MV-4-11 (cell line): Measurements from ENCODE around the gene C1QTNF4.
"Not testable (repeated sequence)": the region's sequence is repeated elsewhere in the genome, so short reads cannot be mapped to it uniquely, and the experiment has no call there.

Experiments used
- DNase-seq: peaks from one replicate; lab custom pipeline; 2025; lab: John Stamatoyannopoulos, UW

Gene C1QTNF4

DNA sequence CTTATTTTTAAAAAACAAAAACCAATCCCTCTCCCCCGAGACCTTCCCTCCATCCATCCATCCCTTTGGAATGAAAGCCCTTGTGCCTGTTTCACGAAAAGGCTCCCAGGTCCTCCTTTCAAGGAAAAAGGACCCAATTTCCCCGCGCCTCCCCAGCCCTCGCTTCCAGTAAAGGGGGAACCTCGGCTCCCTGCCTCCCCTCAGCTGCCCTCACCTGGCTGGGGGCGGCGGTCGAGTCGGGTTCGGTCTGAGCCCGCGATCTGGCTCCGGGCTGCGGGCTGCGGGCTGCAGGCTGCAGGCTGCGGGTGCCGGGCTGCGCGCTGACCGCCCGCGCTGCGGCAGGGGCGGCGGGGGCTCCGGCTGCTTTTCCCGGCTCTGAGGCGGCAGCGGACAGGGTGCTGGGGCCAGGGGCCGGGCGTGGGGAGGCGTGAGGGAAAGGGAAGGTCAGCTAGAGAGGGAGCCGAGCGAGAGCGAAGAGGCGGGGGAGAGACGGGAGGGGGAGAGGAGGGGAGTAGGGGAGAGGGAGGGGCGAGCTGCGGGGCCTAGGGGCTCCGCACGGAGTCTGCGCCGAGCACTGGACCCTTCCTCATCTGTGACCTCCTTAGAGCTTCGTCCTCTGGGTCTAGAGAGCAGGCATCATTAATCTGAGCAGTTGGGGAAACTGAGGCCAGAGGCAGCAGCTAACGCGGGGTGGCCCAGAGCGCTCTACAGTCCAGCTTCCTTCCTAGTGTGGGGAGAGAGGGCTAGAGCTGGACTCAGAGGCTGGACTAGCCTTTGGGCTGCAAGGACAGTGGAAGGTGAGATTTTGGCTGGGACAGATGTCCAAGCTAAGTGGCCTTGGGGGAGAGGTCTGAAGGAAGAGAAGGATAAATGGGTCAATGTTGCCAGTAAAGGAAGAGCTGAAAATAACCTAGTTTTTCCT is at the start of gene C1QTNF4:
Gene C1QTNF4 (minus strand): TSS at position 478 of the 922 bp plus-strand sequence. CDS start 3,601 bp downstream, outside the sequence.
- DNase-seq: no peak

DNA sequence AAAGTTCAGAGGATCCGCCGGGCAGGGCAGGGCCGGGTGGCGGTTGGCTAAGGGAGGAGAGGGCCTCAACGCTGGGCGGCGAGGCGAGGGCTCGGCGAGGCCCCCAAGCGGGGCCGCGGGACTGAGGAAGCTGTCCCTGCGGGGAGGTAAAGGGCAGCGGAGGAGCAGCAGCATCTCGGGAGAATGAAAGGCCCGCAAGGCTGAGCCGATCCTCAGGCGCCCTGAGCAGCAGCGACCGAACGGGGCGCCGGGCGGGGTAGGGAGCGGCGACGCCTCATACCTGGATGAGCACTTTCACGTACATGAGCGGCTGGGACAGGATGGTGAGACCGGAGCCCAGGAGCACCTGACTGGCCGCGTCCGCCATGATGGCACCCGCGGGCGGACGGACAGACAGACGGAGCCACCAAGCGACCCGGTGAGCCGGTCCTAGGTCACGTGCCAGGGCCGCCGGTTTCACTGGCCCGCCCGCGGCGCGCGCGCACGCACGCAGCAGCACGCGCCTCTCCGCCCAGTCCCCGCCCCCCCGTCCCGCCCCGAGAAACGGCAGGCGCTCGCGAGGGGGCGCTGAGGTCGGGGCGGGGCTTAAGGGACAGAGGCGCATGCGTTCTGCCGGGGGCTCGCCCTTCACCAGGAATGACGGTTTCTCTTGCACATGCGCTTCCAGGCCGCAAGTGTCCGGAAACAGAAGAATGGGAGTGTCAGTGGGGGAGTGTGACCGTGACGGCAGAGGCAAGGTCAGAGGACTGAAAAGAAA is 48.1 kb upstream of the C1QTNF4 start, which contains the start of gene MTCH2:
Gene MTCH2 (minus strand): TSS at position 461 of the 757 bp plus-strand sequence. CDS start 94 bp downstream, at position 367.
- peak; percentile 96 for DNase-seq

DNA sequence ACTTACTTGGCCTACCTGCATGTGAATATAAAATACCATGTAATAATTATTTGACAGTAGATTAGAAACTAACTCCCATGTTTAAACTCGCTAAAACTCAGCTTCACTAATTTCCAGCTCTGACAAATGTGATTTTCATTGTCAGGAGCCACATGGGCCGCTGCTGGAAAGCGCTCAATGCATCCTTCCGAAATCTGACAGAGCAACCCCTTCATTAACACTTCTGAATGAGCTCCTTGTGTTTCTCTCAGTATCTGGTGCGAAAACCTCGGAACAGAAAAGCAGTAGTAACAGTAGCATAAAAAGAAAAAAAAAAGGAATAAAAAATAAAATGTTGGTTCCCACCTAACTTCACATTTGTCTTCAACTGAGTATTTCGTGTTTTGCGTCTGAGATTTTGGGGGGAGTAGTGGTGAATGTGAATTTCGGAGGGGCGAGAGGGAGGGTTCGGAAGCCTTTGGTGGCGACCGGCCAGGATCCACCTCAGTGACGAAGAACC is 47.4 kb upstream of the C1QTNF4 start:
- DNase-seq: no peak

DNA sequence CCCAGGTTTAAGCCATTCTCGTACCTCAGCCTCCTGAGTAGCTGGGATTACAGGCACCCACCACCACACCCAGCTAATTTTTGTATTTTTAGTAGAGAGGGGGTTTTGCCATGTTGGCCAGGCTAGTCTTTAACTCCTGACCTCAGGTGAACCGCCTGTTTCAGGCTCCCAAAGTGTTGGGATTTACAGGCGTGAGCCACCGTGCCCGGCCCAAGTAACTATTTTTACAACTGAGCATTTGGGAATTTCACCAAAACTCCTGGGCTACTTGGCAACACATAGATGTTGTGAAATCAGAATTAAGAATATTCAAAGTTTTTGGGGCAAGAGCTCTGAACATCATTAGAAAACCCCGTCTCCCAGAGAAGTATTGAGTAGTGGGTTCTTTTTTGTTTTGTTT is 46.3 kb upstream of the C1QTNF4 start:
- not testable (repeated sequence) for DNase-seq

DNA sequence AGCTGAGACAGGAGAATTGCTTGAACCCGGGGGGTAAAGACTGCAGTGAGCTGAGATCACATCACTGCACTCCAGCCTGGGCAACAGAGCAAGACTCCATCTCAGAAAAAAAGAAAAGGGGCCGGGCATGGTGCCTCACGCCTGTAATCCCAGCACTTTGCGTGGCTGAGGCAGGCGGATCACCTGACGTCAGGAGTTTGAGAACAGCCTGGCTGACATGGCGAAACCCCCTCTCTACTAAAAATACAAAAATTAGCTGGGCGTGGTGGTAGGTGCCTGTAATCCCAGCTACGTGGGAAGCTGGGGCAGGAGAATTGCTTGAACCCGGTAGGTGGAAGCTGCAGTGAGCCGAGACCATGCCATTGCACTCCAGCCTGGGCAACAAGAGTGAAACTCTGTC is 42.1 kb upstream of the C1QTNF4 start:
- not testable (repeated sequence) for DNase-seq

DNA sequence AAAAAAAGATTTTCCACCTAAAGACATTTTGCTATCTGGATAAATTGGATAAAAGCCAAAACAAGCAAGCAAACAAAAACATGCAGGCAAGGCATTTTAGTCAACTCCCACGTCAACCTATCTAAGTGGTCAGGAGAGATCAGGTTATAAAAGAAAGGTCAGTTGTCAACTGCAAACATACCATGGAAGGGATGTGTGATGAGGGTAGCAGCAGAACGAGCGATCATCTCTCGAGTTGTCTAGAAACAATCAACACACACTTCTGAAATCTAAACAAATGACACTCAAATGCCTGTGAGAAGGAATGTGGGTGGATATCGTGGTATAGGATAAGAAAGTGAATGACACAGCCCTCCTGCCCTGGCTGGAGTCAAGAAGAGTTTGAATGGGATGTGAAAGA is 37.3 kb upstream of the C1QTNF4 start:
- DNase-seq: no peak

DNA sequence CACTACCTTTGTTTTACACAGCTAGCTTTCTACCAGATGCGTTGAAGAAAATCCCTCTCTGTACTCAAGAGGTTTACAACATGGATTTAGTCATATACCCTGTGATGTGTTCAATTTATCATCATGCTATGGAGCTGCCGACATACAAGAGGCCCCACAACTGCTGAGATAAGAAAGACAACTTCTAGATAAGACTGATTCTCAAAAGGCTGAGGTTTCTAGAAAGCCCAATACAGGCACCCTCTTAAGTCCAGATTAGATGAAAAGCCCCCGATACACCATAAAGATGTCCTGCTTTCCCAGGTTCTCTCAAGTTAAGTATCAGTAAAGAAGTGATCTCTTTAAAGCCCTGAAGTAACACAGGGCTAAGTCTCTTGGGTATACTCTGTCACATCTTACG is 33.8 kb upstream of the C1QTNF4 start:
- DNase-seq: no peak

DNA sequence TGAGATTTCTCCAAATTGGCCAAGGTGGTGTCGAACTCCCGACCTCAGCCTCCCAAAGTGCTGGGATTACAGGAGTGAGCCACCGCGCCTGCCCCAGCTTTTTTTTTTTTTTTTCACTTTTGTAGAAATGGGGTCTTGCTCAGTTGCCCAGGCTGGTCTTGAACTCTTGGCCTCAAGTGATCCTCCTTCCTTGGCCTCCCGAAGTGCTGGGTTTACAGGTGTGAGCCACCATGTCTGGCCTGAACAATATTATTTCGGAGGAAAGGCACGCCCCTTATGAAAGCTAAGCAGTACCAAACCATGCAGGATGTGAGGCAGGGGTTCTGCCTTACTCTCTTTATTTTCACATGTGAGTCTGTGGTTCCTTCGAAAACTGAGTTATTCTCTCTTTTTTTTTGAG is 32.0 kb upstream of the C1QTNF4 start:
- no peak for DNase-seq

DNA sequence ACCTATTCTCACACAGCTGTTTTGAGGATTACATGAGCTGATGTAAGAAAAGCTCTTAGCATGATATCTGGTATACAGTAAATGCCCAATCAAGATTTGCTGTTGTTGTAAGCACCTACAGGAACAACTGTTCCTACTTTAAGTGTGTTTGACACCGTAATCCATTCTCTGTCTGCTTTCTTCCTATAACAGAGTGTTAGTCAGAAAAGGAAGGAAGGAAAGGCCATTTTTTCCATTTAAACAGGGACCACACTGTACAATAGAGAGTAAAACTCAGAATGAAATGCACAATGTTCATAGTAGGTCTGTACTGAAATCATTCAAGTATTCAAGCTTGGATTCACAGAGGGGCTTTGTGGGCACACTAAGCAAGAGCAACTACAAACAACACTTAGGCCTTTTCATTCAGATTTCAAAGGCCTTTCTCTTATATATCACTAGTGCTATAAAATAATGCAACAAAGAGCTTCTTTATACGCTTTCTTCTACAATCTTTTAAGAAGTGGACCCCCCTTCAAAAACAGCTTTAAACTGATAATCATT is 26.7 kb upstream of the C1QTNF4 start:
- no peak for DNase-seq

DNA sequence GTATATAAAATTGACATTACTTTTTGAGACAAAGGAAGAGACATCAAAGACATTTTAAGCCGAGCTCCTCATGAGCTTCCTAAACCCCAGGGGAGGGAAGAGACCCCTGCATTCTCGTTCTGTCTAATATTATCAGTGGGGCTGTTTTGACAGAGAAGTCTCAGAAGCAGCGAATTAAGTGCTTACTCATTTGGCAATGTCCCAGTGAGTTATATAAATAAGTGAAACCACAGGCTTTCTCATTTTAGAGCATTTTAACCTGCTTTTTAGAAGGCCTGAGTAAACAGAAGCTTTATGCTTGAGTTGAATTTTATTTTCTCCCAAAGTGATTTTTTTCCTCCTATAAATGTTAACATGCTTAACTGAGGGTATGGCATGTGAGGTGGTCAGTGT is 23.2 kb upstream of the C1QTNF4 start:
- peak; percentile 10 for DNase-seq

DNA sequence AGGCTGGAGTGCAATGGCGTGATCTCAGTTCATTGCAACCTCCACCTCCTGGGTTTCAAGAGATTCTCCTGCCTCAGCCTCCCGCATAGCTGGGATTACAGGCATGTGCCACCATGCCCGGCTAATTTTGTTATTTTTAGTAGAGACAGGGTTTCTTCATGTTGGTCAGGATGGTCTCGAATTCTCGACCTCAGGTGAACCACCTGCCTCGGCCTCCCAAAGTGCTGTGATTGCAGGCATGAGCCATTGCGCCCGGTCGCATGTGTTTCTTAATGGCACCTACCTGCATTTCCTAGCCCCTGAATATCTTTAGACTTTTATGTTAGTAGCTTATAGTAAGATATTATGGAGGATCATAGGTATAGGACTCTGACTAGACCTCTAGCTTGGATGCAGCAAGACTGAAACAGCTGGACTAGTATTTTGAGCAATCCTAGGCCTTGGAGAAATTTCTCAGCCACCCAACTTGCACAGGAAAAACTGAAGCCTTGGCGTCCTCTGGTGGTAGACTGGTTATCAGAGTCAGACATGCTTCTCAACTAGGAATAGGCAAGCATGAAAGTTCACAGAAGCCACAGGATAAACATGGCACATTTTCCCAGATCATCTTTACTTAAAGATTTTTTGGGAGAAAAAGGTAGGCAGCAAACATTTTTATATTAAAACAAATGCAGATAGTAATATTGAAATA is 22.7 kb upstream of the C1QTNF4 start:
- DNase-seq: peak; percentile 81

DNA sequence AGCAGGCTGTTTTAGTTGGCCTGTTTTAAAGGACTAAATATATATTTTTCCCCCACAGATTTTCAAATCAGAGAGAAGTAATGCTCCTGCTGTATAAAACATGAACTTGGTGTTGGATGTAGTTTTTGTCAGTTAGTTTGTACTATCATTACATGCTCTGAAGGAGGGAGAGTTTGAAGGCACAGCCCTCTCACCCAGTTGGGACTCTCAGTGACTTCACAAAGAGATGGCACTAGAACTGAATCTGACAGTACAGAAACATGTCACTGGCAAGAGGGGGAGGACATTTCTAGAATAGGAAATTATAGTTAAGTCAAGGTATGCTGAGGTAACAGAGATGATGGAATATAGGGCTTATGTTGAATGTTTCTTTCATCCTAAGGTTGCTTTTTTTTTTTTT is 21.0 kb upstream of the C1QTNF4 start:
- no peak for DNase-seq

DNA sequence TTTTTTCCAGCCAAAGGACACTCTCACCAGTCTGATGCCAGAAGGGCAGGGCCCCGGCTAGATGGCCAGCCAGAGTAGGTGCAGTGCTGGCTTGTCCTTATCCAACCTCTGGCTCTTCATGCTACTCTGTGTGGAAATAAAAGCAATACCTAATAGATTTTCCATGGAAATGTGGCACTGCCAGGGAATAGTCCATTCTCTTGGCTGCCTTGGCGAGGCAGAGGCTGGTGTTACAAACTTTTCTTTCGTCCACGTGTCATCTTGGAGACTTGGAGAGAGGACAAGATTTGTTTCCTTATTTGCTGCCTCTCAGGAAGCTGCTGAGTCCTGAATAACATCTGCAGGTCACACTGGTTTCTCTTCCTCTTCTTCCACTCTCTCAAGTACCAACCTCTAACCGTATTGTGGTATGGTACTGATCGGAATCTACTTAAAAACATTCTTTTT is 17.2 kb upstream of the C1QTNF4 start:
- peak; percentile 98 for DNase-seq

DNA sequence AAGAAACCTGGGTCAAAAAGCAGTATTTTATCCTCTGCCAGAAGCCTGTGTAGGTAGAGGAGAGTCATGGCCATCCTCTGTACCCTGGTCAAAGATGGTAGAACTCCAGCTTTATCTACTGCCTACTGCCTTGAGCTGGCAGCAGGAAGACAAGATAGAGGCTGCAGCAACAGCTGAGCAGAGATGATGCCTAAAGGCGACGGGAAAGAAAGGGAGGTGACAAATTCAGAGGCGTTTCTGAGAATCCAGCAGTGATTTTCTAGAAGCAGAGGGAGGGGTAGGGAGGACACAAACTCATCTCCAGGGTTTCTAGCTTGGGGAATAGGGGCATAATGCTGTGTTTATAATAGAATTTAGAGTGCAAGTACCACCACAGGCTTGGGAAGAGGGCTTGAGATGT is 15.5 kb upstream of the C1QTNF4 start:
- DNase-seq: no peak

DNA sequence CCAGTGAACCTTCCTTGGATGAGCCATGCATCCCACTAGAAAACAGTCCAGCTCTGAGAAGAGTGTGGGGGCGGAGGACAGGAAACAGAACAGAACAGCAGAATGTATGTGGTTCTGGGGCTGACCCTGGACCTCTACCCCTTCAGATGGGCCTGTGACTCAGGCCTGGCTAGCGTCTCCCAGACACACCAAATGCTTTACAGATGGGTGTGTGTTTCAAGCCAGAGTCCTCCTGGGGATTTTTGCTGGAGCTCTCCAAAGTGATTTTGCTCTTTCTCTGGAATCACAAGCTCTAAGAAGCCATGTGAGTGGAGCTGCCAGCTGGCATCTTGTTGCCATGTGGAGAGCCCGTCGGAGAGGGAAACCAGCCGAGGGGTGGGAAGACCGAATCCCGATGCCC is 13.2 kb upstream of the C1QTNF4 start:
- DNase-seq: no peak

DNA sequence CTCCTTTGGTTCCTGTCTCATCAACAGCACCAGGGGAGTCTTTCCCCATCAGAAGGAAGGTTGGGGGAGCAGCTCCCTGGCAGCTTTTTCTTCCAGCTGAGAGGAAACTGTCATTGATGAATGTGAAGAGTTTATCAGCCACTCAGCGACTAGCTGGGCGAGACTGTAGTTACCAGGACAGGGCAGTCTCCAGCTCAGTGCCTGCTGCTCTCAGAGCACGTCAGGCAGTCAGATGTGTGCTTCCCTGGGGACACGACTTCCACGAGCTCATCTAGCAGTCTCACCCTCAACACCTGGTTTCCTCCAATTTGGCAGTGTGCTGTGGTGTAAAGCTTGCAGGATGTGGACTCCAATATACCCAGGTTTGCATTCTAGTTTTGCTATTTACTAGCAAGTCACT is 12.5 kb upstream of the C1QTNF4 start:
- DNase-seq: no peak

DNA sequence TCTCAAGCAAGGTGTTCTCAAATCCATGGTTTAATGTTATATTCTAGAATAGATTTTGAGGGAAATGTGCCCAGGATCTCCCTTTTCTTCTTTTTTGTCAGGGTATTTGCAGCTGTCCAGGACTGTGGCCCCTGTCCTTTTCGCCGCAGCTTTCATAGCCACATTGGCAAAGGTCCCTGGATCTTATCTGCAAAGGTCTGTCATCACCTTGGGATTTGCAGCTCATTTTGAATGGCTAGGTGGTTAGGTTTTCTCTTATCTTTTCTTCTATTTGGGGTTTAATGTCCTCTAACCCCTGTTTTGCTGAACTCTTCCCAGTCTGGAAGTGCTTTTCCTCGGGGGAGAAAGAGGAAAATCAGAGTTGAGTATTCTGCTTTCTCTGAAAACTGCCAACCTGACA is 11.7 kb upstream of the C1QTNF4 start:
- DNase-seq: no peak

DNA sequence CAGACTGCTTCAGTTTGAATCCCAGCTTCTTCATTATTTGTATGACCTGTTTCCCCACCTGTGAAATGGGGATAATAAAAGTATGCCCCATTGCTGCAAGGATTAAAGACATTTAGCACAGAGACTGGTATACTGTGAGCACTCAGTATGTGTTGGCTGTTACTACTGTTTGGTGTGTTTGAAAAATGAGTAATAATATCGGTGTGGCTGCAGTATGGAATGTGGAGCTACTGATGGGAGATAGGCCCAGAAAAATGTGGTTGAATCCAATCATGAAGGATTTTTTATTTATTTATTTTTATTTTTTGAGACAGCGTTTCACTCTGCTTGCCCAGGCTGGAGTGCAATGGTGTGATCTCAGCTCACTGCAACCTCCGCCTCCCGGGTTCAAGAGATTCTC is 9.1 kb upstream of the C1QTNF4 start:
- no peak for DNase-seq

DNA sequence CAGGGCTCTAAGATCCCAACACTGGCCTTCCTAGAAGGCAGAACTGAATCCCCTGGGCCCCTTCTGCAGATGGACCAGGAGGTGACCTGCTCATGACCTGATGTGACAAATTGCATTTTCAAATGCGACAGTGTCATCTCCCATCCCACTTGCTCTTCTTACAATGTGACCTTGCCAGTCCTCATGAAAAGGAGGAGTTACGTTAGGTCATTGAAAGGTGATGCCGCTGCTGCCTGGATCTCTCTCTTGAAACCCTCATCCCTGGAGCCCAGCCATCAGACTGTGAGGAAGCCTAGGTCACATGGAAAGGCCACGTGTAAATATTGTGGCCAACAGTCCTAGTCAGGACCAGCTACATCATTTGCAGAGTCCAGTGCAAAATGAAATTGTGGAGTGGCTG is 5.7 kb upstream of the C1QTNF4 start:
- DNase-seq: no peak

DNA sequence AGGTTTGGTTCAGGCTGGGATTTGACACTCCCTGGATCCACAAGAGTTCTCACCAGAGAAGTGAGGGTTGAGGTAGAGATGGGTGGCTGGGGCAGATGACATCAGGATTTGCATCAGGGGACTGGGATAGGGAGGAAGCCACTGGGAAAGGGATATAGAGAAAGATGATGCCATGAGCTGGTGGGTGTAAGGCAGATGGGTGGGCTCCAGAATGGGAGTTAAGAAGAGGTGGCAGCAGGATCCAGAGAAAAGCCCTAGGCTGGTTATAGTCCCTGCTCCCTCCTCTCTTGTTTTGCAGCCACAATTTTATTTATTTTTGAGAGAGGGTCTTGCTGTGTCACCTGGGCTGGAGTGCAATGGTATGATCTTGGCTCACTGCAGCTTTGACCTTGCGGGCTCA is 1.8 kb upstream of the C1QTNF4 start:
- DNase-seq: no peak

DNA sequence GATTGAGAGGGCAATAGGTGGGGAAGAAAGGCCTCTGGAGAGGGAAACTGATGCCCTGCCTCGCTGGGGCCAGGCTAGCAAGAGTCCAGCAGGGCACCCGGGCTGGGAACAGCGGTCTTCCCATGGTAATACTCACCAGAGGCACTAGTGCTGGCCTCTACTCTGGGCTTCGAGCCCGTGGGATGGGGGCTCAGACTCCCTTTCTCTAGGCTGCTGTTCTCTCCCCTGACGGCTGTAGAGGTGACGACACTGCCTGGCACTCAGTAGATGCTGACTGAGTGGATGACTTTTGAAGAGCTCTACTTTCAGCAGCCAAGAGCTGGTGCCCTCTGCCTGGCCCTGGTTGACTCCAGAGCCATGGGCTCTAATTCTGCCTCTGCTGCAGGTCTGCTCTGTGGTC is 818 bp upstream of the C1QTNF4 start:
- DNase-seq: no peak

DNA sequence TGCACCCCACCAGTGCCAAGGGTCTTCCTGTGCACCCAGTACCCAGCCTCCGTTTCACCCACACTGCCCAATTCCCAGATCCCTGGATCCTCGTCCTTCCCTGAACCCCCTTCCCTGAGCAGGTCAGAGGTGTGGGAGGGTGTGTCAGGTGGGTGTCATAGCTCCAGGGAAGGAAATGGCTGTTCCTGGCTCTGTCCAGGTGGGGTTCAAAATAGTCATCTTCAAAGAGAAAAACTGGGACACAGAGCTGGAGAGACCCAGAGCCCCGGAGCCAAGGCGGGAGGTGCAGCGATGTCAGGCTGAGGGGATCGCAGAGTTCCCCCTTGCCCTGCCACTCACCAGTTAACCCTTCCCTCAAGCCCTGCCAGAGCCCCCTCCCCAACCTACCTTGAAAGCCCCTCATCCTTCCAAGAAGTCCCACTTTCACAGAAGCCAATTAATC is 698 bp downstream of the C1QTNF4 start:
- no peak for DNase-seq
